Vagina (tissue), 2 donors: ENCODE data around the gene PADI1.

Experiments used
- POLR2A ChIP-seq, 2 donors: fragments of 450-650 bp; IDR thresholded peaks; one replicate each; pipeline ENCODE4 v1.6.1; 2017; ENCODE audit warnings: antibody characterized with exemption in 2 of 2, mild to moderate bottlenecking in 2 of 2, moderate library complexity in 2 of 2
- POLR2AphosphoS5 ChIP-seq, 2 donors: sonication (generic); formaldehyde crosslinking; IDR thresholded peaks; one replicate each; pipeline ENCODE4 v1.9.0; 2017; ENCODE audit warnings: antibody characterized with exemption in 2 of 2, mild to moderate bottlenecking in 2 of 2, low read depth in 1 of 2; ENCODE audit not compliant: insufficient read depth in 1 of 2
- TF ChIP-seq, protein P1 (sequence below), 3 experiments: fragments of 450-650 bp in 2 of 3; fragments of 200-600 bp in 1 of 3; sonication (generic) in 1 of 3; IDR thresholded peaks; one replicate each; pipeline ENCODE4 v1.5.1; 2017 to 2019; ENCODE audit warnings: antibody characterized with exemption in 3 of 3, mild to moderate bottlenecking in 2 of 3, moderate library complexity in 2 of 3

DNA sequence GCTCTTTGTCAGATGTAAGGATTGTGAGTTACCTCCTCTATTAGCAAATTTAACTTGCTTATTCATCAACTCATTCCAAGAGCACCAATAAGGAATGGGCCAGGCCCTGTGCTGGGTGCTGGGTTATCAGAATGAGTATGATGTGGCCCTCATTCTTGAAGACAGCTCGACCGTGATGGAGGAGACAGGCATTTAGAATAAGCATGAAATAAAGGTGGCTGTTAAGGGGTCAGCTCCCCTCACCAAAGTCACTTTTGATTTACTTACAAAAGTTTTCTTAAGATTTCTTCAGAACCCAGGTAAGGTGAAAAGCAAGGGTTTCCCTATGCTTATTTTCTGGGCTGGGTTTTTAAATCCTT is 15.3 kb upstream of the PADI1 start:
- TF ChIP-seq, protein P1, sequence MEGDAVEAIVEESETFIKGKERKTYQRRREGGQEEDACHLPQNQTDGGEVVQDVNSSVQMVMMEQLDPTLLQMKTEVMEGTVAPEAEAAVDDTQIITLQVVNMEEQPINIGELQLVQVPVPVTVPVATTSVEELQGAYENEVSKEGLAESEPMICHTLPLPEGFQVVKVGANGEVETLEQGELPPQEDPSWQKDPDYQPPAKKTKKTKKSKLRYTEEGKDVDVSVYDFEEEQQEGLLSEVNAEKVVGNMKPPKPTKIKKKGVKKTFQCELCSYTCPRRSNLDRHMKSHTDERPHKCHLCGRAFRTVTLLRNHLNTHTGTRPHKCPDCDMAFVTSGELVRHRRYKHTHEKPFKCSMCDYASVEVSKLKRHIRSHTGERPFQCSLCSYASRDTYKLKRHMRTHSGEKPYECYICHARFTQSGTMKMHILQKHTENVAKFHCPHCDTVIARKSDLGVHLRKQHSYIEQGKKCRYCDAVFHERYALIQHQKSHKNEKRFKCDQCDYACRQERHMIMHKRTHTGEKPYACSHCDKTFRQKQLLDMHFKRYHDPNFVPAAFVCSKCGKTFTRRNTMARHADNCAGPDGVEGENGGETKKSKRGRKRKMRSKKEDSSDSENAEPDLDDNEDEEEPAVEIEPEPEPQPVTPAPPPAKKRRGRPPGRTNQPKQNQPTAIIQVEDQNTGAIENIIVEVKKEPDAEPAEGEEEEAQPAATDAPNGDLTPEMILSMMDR (IDR thresholded peaks at IDR 0.05): no peak
- TF ChIP-seq POLR2A (IDR thresholded peaks at IDR 0.05): no peak
- TF ChIP-seq POLR2AphosphoS5 (IDR thresholded peaks at IDR 0.05; ENCODE audit: insufficient read depth in 1 of 2, low read depth in 1 of 2): no peak
